GM15510 (cell line): ENCODE results near the gene KRTAP13-4.

Experiments
- POLR2A ChIP-seq: IDR thresholded peaks from 3 replicates; pipeline ENCODE4 v1.6.1; 2011; ENCODE audit warnings: borderline replicate concordance; ENCODE audit not compliant: insufficient read length; ENCODE audit errors: extremely low read depth

Gene KRTAP13-4, protein sequence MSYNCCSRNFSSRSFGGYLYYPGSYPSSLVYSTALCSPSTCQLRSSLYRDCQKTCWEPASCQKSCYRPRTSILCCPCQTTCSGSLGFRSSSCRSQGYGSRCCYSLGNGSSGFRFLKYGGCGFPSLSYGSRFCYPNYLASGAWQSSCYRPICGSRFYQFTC

DNA sequence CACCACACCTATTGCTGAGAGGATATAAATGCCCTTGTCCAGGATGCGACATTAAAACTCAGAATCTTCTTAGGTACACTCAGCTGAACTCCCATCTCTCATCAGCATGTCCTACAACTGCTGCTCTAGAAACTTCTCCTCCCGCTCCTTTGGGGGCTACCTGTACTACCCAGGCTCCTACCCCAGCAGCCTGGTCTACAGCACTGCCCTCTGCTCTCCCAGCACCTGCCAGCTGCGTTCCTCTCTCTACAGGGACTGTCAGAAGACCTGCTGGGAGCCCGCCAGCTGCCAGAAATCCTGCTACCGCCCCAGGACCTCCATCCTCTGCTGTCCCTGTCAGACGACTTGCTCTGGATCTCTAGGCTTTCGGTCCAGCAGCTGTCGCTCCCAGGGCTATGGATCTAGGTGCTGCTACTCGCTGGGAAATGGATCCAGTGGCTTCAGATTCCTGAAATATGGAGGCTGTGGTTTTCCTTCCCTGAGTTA lies at the start of gene KRTAP13-4:
Gene KRTAP13-4, plus strand, starts transcription at position 51 of the 486 bp plus-strand sequence. Its CDS starts 56 bp downstream, at position 107.
- no peak for TF ChIP-seq POLR2A

GRCh38 chr21:30382201-30382600 lies 47.8 kb upstream of the KRTAP13-4 start:
- no peak for TF ChIP-seq POLR2A

GRCh38 chr21:30391492-30392025 lies 38.5 kb upstream of the KRTAP13-4 start:
- TF ChIP-seq POLR2A = no peak

- TF ChIP-seq POLR2A = no peak
Observed at GRCh38 chr21:30395731-30396130, 34.3 kb upstream of the KRTAP13-4 start, which contains the start of gene KRTAP13-1. Gene KRTAP13-1, plus strand, starts transcription at chr21:30396031. Its CDS starts 56 bp downstream, at chr21:30396087.

DNA sequence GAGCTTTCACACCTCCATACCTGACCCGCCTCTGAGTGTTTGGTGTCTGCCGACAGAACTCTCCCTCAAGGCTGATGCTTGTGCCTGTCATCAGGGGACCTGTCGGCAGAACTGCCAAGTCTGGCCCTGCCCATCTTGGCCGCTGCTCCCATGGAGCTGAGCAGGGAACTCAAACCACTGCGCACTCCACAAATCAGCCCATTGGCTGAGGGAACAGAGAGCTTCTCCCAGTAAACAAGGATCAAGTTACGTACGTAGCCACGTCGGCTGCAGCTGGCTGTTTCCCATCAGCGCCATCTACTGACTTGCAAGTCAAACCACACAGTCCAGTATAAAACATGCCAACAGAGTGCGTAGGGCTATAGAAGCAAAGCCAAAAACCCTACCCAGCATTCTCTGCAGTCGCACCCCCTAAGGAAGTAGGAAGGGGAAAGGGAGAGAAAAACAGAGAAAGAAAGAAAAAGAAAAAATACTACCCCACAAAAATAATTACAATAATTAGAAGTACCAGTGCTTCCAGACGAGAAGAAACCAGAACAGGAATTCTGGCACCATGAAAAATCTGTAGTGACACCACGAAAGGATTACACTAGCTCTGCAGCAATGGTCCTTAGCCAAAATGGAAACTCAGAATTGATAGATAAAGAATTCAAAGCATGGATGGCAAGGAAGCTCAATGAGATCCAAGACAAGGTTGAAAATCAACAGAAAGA lies 21.1 kb upstream of the KRTAP13-4 start:
- TF ChIP-seq POLR2A = no peak

- no peak for TF ChIP-seq POLR2A
Observed at GRCh38 chr21:30415993-30416392, 14.0 kb upstream of the KRTAP13-4 start.

GRCh38 chr21:30425826-30426225 lies 4.2 kb upstream of the KRTAP13-4 start, which contains the start of gene KRTAP13-3:
Gene KRTAP13-3, minus strand, starts transcription at chr21:30425926. Its CDS starts 14 bp downstream, at chr21:30425912.
- TF ChIP-seq POLR2A = no peak

DNA sequence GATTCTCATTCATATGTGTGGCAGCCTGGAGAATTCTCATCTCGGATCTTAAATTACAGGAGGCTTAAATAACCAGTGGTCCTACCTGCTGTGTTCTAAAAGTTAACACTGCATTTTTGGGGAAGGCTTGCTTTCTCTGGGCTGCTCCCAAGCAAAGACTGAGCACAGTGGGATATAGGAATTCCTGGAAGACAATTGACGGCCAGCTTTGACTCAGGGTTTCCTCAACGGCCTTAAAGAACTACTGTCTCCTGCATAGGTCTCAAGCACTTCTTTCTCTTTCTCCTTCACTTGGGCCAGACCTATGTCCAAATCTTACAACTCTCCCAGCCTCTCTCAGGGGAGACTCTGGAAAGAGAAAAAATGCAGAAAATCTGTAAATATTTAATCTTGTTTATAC lies 3.3 kb upstream of the KRTAP13-4 start:
- TF ChIP-seq POLR2A = no peak

- no peak for TF ChIP-seq POLR2A
Observed at GRCh38 chr21:30434033-30434631, 4.1 kb downstream of the KRTAP13-4 start.

- TF ChIP-seq POLR2A = no peak
Observed at GRCh38 chr21:30437010-30437565, 7.1 kb downstream of the KRTAP13-4 start.

GRCh38 chr21:30439975-30440374 lies 10.0 kb downstream of the KRTAP13-4 start, which contains the start of gene KRTAP15-1:
Gene KRTAP15-1, plus strand, starts transcription at chr21:30440275. Its CDS starts 53 bp downstream, at chr21:30440328.
- TF ChIP-seq POLR2A = no peak

- TF ChIP-seq POLR2A = no peak
Observed at GRCh38 chr21:30443226-30443625, 13.2 kb downstream of the KRTAP13-4 start.

DNA sequence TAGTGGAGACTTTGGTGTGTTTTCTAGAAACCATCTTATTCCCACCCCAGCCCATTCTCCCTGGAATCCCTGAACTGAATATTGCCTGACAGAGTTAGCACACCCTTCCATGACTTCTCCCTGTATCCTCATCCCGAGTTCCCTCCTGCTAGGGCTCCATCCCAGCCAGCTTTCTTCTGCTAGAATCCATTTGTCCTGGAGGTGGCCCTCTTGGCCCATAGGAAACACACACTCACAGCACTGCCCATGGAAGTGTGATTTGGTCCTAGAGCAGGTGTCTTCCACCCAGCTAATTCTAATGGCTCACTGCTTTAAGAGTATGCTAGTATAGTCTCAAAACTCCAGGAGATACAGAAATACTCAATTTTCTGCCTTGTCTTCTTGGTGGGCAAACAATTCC lies 14.2 kb downstream of the KRTAP13-4 start:
- no peak for TF ChIP-seq POLR2A

DNA sequence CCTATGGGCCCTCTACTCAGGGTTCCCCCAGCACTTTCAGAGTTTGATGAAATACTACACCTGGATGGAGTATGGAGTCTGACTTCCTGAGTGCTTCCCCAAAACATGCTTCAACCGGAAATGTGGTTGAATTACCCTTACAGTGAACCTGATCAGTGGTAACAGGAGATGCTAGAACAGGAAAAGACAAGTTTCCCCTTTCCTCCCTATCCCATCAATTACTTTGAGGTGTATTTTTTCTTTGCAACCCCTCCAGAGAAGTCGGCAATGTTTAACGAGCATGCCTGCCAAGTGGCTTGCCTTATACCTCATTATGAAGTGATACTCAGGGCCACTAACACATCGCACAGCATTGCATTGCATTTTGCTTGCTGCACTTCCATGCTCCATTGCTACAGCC lies 17.0 kb downstream of the KRTAP13-4 start:
- no peak for TF ChIP-seq POLR2A

- no peak for TF ChIP-seq POLR2A
Observed at GRCh38 chr21:30448514-30448913, 18.5 kb downstream of the KRTAP13-4 start.
